Right atrium auricular region (tissue), 2 donors: Measurements from ENCODE around the gene MOV10L1. TPM values are rescaled to one million over a fixed set of nuclear protein-coding genes. Genes with fewer than 3 reads are reported as not detected.

Experiments
- DNase-seq: peaks from one replicate; pipeline ENCODE4 v3.0.0-alpha.2; 2019; ENCODE audit warnings: low spot score
- H3K27ac ChIP-seq, 2 donors: fragments of 200-600 bp; sonication (generic); 1 replicate in 1 of 2; 2 replicates in 1 of 2; pipeline ENCODE4 v1.5.1; 2016 to 2019
- H3K27me3 ChIP-seq, 2 donors: fragments of 200-600 bp; sonication (generic); one replicate each; pipeline versions ENCODE4 v1.5.1 to v1.6.0; 2017 to 2019
- H3K36me3 ChIP-seq: fragments of 200-600 bp; sonication (generic); one replicate; pipeline ENCODE4 v1.5.1; 2016
- H3K4me1 ChIP-seq, 2 donors: fragments of 200-600 bp; sonication (generic); one replicate each; pipeline versions ENCODE4 v1.5.1 to v1.6.0; 2017 to 2019
- H3K4me3 ChIP-seq, 2 donors: fragments of 200-600 bp; sonication (generic); 1 replicate in 1 of 2; 2 replicates in 1 of 2; pipeline ENCODE4 v1.5.1; 2017 to 2019; ENCODE audit warnings: mild to moderate bottlenecking in 1 of 2, moderate library complexity in 1 of 2
- H3K9me3 ChIP-seq, 2 donors: fragments of 200-600 bp; sonication (generic); one replicate each; pipeline ENCODE4 v1.5.1; 2019
- total RNA-seq, 2 donors: library from RNA; depleted of rRNA; stranded (reverse); fragments of >200 nt; gene quantifications; one replicate each; pipeline ENCODE4 v1.1.0, GENCODE V29; 2016
- TF ChIP-seq, protein P1 (sequence below), 2 donors: fragments of 200-600 bp; sonication (generic); IDR thresholded peaks; one replicate each; pipeline ENCODE4 v1.5.1; 2019; ENCODE audit warnings: antibody characterized with exemption in 2 of 2

The MOV10L1 gene
- total RNA-seq, 2 donors from 2014 or later = 0.43 to 1.1 TPM

DNA sequence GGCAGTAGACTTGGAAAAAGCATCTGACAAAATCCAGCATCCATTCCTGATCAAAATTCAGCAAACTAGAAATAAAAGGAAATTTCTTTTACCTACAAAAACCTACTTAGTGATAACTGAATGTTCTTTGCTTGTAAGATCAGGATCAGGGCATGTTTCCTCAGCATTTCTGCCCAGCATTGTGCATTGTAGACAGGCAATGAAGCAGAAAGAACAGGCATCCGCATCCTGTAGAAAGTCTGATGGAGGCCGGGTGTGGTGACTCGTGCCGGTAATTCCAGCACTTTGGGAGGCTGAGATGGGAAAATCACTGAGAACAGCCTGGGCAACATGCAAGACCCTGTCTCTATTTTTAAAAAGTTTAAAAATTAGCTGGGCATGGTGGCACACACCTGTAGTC, 48.2 kb downstream of the MOV10L1 start:
- H3K36me3 ChIP-seq = no peaks in the 10 kb centered on the region
- DNase-seq = no peak
- no peaks in the 10 kb centered on the region for H3K27me3 ChIP-seq
- no peaks in the 10 kb centered on the region for H3K9me3 ChIP-seq
- no peak overlapping the region for H3K4me3 ChIP-seq
- no peak overlapping the region for H3K27ac ChIP-seq
- TF ChIP-seq, protein P1, sequence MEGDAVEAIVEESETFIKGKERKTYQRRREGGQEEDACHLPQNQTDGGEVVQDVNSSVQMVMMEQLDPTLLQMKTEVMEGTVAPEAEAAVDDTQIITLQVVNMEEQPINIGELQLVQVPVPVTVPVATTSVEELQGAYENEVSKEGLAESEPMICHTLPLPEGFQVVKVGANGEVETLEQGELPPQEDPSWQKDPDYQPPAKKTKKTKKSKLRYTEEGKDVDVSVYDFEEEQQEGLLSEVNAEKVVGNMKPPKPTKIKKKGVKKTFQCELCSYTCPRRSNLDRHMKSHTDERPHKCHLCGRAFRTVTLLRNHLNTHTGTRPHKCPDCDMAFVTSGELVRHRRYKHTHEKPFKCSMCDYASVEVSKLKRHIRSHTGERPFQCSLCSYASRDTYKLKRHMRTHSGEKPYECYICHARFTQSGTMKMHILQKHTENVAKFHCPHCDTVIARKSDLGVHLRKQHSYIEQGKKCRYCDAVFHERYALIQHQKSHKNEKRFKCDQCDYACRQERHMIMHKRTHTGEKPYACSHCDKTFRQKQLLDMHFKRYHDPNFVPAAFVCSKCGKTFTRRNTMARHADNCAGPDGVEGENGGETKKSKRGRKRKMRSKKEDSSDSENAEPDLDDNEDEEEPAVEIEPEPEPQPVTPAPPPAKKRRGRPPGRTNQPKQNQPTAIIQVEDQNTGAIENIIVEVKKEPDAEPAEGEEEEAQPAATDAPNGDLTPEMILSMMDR (IDR thresholded peaks at IDR 0.05) = no peak
- no peaks in the 10 kb centered on the region for H3K4me1 ChIP-seq

DNA sequence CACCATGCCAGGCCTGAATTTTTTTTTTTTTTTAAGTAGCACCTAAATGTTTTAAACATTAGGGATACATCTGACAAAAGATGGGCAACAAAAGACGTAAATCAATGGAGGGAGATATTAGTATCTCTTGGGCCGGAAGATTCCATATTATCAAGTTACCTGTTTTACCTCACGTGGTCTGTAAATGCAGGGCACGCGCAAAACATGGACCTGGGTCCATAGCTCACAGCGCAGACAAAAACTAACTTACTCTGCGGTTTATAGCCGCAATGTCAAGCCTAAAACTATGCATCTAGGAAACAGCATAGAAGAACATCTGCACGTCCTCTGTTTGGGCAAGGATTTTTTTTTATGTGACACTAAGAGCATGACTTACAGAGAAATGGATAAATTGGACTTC, 49.2 kb downstream of the MOV10L1 start:
- Histone ChIP-seq H3K36me3 (no peaks in the 10 kb centered on the region), H3K4me1 (no peaks in the 10 kb centered on the region), H3K9me3 (no peaks in the 10 kb centered on the region), H3K27ac (no peak overlapping the region), H3K4me3 (no peak overlapping the region), H3K27me3 (no peaks in the 10 kb centered on the region)
- no peak for DNase-seq
- TF ChIP-seq, protein P1 (IDR thresholded peaks at IDR 0.05) = no peak

DNA sequence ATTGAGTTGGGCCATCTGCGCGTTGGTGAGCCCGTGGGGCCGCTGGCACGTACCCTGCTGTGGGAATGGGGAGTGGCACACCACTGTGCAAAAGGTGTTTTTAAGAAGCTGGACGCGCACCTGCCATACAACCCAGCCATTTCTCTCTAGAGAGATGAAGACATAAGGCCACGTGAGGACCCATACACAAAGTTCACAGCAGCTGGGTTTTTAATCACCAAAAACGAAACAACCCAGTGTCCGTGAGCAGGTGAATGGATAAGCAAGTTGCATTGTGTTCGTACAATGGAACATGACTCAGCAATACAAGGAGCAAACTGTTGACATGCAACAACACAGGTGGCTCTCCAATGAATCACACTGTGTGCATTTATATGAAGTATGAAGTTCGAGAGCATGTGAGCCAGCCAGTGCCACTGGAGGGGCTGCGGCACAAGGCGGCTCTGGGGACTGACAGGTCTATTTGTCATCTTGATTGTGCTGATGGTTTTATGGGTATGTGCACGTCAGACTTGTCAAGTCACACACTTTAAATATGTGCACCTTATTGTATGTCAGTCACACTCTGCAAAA, 50.1 kb downstream of the MOV10L1 start:
- TF ChIP-seq, protein P1 (IDR thresholded peaks at IDR 0.05) = no peak
- H3K4me3 ChIP-seq = no peak overlapping the region
- H3K4me1 ChIP-seq = no peaks in the 10 kb centered on the region
- no peaks in the 10 kb centered on the region for H3K36me3 ChIP-seq
- H3K27me3 ChIP-seq = no peaks in the 10 kb centered on the region
- no peaks in the 10 kb centered on the region for H3K9me3 ChIP-seq
- no peak for DNase-seq
- H3K27ac ChIP-seq = no peak overlapping the region

DNA sequence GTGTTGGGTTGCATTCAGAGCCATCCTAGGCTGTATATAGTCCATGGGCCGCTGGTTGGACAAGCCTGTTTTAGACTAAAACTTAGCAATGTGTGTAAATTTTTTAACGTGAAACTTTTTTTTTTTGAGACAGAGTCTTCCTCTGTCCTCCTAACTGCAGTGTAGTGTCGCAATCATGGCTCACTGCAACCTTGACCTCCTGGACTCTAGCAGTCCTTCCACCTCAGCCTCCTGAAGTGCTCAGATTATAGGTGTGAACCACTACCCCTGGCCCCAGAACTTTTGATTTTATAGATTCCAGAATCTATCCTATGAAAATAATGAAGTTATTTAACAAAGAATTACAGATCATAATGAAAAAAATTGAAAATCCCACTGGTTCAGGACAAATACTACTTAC, 50.8 kb downstream of the MOV10L1 start:
- H3K27ac ChIP-seq = no peak overlapping the region
- no peaks in the 10 kb centered on the region for H3K36me3 ChIP-seq
- no peak overlapping the region for H3K4me3 ChIP-seq
- no peaks in the 10 kb centered on the region for H3K27me3 ChIP-seq
- H3K4me1 ChIP-seq = no peaks in the 10 kb centered on the region
- no peaks in the 10 kb centered on the region for H3K9me3 ChIP-seq
- TF ChIP-seq, protein P1 (IDR thresholded peaks at IDR 0.05) = no peak
- DNase-seq = no peak

DNA sequence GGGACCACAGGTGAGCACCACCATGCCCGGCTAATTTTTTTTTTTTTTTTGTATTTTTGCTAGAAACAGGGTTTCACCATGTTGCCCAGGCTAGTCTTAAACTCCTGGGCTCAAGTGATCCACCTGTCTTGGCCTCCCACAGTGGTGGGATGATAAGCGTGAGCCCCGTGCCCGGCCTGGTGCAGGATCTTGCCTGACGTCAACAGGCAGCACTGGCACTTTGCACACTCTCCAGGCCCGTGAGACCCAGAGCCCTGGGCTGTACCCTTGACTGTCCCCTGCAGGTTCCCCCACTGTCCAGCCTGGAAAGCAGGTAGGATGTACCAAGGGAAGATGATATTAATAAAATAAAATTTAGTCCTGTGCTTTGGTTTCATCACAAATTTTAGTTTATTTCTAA, 51.7 kb downstream of the MOV10L1 start:
- Histone ChIP-seq H3K27me3 (no peaks in the 10 kb centered on the region), H3K27ac (no peak overlapping the region), H3K4me1 (no peaks in the 10 kb centered on the region), H3K36me3 (no peaks in the 10 kb centered on the region), H3K9me3 (no peaks in the 10 kb centered on the region), H3K4me3 (no peak overlapping the region)
- TF ChIP-seq, protein P1 (IDR thresholded peaks at IDR 0.05) = no peak
- DNase-seq = no peak

DNA sequence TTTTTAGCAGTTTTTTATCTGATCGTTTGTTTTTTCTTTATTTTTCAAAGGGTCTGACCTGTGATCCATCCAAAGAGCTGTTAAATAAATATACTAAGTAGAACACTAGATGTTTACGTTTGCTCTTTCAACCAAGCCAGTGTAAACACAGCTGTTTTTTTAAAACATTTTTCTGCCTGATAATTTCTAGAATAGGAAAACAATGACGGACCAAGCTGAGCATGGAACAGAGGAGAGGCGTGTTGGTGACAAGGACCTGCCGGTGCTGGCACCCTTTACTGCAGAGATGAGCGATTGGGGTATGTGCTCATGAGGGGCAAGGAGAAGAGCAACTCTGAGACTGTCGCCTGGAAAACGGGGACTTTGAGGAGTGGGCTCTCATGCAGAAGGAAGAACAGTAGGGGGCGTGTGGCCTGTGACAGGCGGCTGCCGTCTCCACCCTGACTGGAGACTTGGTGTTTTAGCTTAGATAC, 52.1 kb downstream of the MOV10L1 start:
- Histone ChIP-seq H3K27ac (no peak overlapping the region), H3K4me3 (no peak overlapping the region), H3K9me3 (no peaks in the 10 kb centered on the region), H3K36me3 (no peaks in the 10 kb centered on the region), H3K4me1 (no peaks in the 10 kb centered on the region), H3K27me3 (no peaks in the 10 kb centered on the region)
- DNase-seq = no peak
- TF ChIP-seq, protein P1 (IDR thresholded peaks at IDR 0.05) = no peak
